Gastrocnemius medialis (tissue), 4 donors: ENCODE results near the gene NLGN1. TPM values are rescaled to one million over a fixed set of nuclear protein-coding genes. Genes with fewer than 3 reads are reported as not detected.
"Not testable (repeated sequence)": the region's sequence is repeated elsewhere in the genome, so short reads cannot be mapped to it uniquely, and the experiment has no call there.

Experiments used
- ATAC-seq, 2 donors: fragments of 150-250 bp; one replicate each; pipeline ENCODE4 v1.9.1; 2016
- DNase-seq, 2 donors: peaks; one replicate each; pipeline ENCODE4 v3.0.0-alpha.2; 2019
- H3K27ac ChIP-seq, 4 donors: fragments of 200-600 bp; sonication (generic); 1 replicate in 1 of 4; 2 replicates in 3 of 4; pipeline ENCODE4 v1.5.1; 2016 to 2018; ENCODE audit warnings: mild to moderate bottlenecking in 2 of 4, moderate library complexity in 1 of 4
- H3K27me3 ChIP-seq, 3 donors: fragments of 200-600 bp; sonication (generic) in 2 of 3; 1 replicate in 1 of 3; 2 replicates in 2 of 3; pipeline versions ENCODE4 v1.5.1 to v1.6.0; 2016 to 2019; ENCODE audit warnings: mild to moderate bottlenecking in 1 of 3, moderate library complexity in 1 of 3
- H3K36me3 ChIP-seq, 2 donors: fragments of 200-600 bp; sonication (generic) in 1 of 2; one replicate each; pipeline ENCODE4 v1.5.1; 2017 to 2018
- H3K4me1 ChIP-seq, 2 donors: fragments of 200-600 bp; sonication (generic) in 1 of 2; one replicate each; pipeline ENCODE4 v1.5.1; 2016 to 2017; ENCODE audit warnings: mild to moderate bottlenecking in 2 of 2
- H3K4me3 ChIP-seq, 4 donors: fragments of 200-600 bp; sonication (generic) in 3 of 4; 1 replicate in 1 of 4; 2 replicates in 3 of 4; pipeline ENCODE4 v1.5.1; 2016 to 2019; ENCODE audit warnings: mild to moderate bottlenecking in 2 of 4
- H3K9me3 ChIP-seq, 3 donors: fragments of 200-600 bp; sonication (generic) in 2 of 3; 1 replicate in 1 of 3; 2 replicates in 2 of 3; pipeline ENCODE4 v1.5.1; 2016 to 2019
- POLR2A ChIP-seq, 2 donors: fragments of 450-650 bp; IDR thresholded peaks; one replicate each; pipeline ENCODE4 v1.6.1; 2017; ENCODE audit warnings: antibody characterized with exemption in 2 of 2, mild to moderate bottlenecking in 2 of 2, moderate library complexity in 2 of 2
- in situ Hi-C, 4 donors: fragments of 200-750 bp; cut with MboI; loops; one replicate each; pipeline versions ENCODE4 v1.15.0 to v1.8.0; 2017; ENCODE audit warnings: low sequenced_read_pairs in 4 of 4
- intact Hi-C: fragments of 100-400 bp; cut with DNase I; formaldehyde crosslinking; loops from one replicate; pipeline ENCODE4 v1.15.1; 2023; ENCODE audit warnings: low total_unique reads
- total RNA-seq, 4 donors: library from RNA; depleted of rRNA; stranded (reverse); fragments of >200 nt; gene quantifications; one replicate each; pipeline versions ENCODE4 v1.1.0 to v1.2.3, GENCODE V29; 2016
- TF ChIP-seq, protein P1 (sequence below), 5 experiments: fragments of 450-650 bp in 3 of 5; fragments of 200-600 bp in 2 of 5; sonication (generic) in 2 of 5; IDR thresholded peaks in 4 of 5; conservative IDR thresholded peaks in 1 of 5; 1 replicate in 4 of 5; 2 replicates in 1 of 5; pipeline ENCODE4 v1.5.1; 2016 to 2019; ENCODE audit warnings: antibody characterized with exemption in 5 of 5, mild to moderate bottlenecking in 3 of 5, moderate library complexity in 3 of 5

Gene NLGN1
- total RNA-seq, 4 donors from 2014 or later = 0.52 to 1.9 (median 1.1) TPM

DNA sequence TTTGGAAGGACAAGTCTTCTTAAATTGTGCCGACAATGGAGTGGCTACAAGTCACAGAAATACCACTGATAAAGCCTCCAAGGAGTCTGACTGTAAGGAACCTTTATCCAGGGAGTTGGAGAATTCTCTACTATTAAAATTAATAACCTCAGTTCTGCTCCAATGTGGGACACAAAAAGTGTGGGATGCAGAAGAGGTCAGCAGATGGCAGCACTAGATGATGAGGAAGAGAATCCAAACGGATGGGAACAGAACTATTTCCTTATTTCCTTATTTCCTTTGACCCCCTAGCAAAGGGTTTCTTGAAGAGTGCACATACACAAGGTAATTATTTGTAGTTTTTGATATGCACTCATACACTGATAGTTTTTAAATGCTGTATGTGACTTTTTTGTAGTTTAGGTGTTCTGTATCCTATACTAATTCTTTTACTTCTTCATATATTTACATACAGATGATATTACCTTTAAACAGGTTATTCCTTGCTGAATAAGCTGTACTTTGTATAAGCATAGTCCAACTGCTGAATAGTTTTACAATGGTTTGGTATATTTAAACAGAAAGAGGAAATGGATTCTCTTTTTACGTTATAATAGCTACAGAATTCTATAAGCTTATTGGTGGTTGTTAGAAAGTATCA is 25.6 kb upstream of the NLGN1 start:
- H3K27me3 ChIP-seq = no peaks in the 10 kb centered on the region
- H3K9me3 ChIP-seq = no peaks in the 10 kb centered on the region
- H3K4me1 ChIP-seq = no peaks in the 10 kb centered on the region
- DNase-seq (no peak), ATAC-seq (no peak)
- TF ChIP-seq, protein P1, sequence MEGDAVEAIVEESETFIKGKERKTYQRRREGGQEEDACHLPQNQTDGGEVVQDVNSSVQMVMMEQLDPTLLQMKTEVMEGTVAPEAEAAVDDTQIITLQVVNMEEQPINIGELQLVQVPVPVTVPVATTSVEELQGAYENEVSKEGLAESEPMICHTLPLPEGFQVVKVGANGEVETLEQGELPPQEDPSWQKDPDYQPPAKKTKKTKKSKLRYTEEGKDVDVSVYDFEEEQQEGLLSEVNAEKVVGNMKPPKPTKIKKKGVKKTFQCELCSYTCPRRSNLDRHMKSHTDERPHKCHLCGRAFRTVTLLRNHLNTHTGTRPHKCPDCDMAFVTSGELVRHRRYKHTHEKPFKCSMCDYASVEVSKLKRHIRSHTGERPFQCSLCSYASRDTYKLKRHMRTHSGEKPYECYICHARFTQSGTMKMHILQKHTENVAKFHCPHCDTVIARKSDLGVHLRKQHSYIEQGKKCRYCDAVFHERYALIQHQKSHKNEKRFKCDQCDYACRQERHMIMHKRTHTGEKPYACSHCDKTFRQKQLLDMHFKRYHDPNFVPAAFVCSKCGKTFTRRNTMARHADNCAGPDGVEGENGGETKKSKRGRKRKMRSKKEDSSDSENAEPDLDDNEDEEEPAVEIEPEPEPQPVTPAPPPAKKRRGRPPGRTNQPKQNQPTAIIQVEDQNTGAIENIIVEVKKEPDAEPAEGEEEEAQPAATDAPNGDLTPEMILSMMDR (IDR thresholded peaks at IDR 0.05 in 4 of 5, conservative IDR thresholded peaks at IDR 0.05 in 1 of 5) = peak in 3 of 5 experiments; percentile 28 to 51 (median 46)
- no peak for TF ChIP-seq POLR2A (IDR thresholded peaks at IDR 0.05)
- intact Hi-C loops (loop anchor here (5.0 kb wide), 1 partner anchor 180 kb away; no protein-coding TSS in a partner anchor), in situ Hi-C loops (no loop called here)
- no peak overlapping the region for H3K4me3 ChIP-seq
- no peak overlapping the region for H3K27ac ChIP-seq
- no peaks in the 10 kb centered on the region for H3K36me3 ChIP-seq

DNA sequence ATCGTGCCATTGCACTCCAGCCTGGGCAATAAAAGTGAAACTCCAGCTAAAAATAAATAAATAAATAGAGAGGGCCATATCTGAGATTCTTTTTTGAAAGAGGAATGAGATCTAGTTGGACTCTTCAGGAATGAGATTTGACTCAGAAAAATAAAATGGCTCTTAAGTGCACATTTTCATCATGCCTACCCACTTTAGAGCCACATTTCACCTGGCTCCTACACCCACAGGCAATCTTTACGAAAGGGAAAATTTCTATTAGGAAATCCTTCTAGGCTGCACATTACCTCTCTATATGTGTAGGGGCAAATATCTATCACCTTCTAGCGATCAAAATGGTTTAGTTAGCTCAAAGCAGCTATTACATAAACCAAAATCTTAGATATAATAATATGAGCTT is 16.9 kb upstream of the NLGN1 start:
- TF ChIP-seq, protein P1 (IDR thresholded peaks at IDR 0.05 in 4 of 5, conservative IDR thresholded peaks at IDR 0.05 in 1 of 5) = no peak
- no peak for TF ChIP-seq POLR2A (IDR thresholded peaks at IDR 0.05)
- Histone ChIP-seq H3K4me3 (no peak overlapping the region), H3K36me3 (no peaks in the 10 kb centered on the region), H3K9me3 (no peaks in the 10 kb centered on the region), H3K27me3 (no peaks in the 10 kb centered on the region), H3K4me1 (no peaks in the 10 kb centered on the region), H3K27ac (no peak overlapping the region)
- intact Hi-C loops = no loop called here
- in situ Hi-C loops = no loop called here
- ATAC-seq (no peak), DNase-seq (no peak)

DNA sequence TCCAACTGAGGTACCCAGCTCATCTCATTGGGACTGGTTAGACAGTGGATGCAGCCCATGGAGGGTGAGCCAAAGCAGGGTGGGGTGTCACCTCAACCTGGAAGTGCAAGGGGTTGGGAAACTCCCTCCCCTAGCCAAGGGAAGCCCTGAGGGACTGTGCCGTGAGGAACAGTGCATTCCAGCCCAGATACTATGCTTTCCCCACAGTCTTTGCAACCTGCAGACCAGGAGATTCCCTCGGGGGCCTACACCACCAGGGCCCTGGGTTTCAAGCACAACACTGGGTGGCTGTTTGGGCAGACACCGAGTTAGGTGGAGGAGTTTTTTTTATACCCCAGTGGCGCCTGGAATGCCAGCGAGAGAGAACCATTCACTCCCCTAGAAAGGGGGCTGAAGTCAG is 15.6 kb upstream of the NLGN1 start:
- in situ Hi-C loops, H3K4me3 ChIP-seq, H3K36me3 ChIP-seq, ATAC-seq, H3K27ac ChIP-seq, DNase-seq, H3K4me1 ChIP-seq, H3K9me3 ChIP-seq, intact Hi-C loops, H3K27me3 ChIP-seq: not testable (repeated sequence)

GRCh38 chr3:173395073-173395411 is 2.5 kb upstream of the NLGN1 start:
- in situ Hi-C loops = no loop called here
- TF ChIP-seq POLR2A (IDR thresholded peaks at IDR 0.05) = no peak
- TF ChIP-seq, protein P1 (IDR thresholded peaks at IDR 0.05 in 4 of 5, conservative IDR thresholded peaks at IDR 0.05 in 1 of 5) = no peak
- Histone ChIP-seq H3K27me3 (peaks cover 3 to 26% (median 16%) of the 10 kb centered on the region in 3 donors), H3K27ac (peak overlapping the region; percentile 62 to 85 (median 74)), H3K9me3 (no peaks in the 10 kb centered on the region), H3K4me3 (peak overlapping the region; percentile 71 to 93 (median 80)), H3K4me1 (peaks cover 6 to 16% of the 10 kb centered on the region in 2 donors), H3K36me3 (no peaks in the 10 kb centered on the region)
- intact Hi-C loops = loop anchor here (10.0 kb wide), 1 partner anchor 1050 kb away; no protein-coding TSS in a partner anchor
- ATAC-seq = peak; percentile 55 to 64
- DNase-seq = no peak

GRCh38 chr3:173395412-173396181 is 1.9 kb upstream of the NLGN1 start:
- peak; percentile 42 to 62 for TF ChIP-seq POLR2A (IDR thresholded peaks at IDR 0.05)
- TF ChIP-seq, protein P1 (IDR thresholded peaks at IDR 0.05 in 4 of 5, conservative IDR thresholded peaks at IDR 0.05 in 1 of 5) = peak in 1 of 5 experiments; percentile 7
- intact Hi-C loops (loop anchor here (10.0 kb wide), 1 partner anchor 1049 kb away; no protein-coding TSS in a partner anchor), in situ Hi-C loops (no loop called here)
- peak overlapping the region; percentile 62 to 85 (median 74) for H3K27ac ChIP-seq
- H3K4me1 ChIP-seq = peaks cover 6 to 16% of the 10 kb centered on the region in 2 donors
- H3K36me3 ChIP-seq = no peaks in the 10 kb centered on the region
- peak; percentile 73 to 75 for DNase-seq
- ATAC-seq = peak; percentile 81 to 86
- H3K9me3 ChIP-seq = no peaks in the 10 kb centered on the region
- H3K27me3 ChIP-seq = peaks cover 6 to 26% (median 16%) of the 10 kb centered on the region in 3 donors
- H3K4me3 ChIP-seq = peak overlapping the region; percentile 71 to 93 (median 80)
